Ammon's horn (tissue), 1 donor: ENCODE results near the gene LAT.

Source experiments
- DNase-seq: peaks from one replicate; pipeline ENCODE4 v3.0.0-alpha.2; 2016; ENCODE audit warnings: low spot score

Gene LAT

GRCh38 chr16:29009050-29009837 lies 24.4 kb downstream of the LAT start:
- no peak for DNase-seq

- no peak for DNase-seq
Observed at GRCh38 chr16:29009838-29010166, 24.9 kb downstream of the LAT start.

- DNase-seq, result no peak
Observed at GRCh38 chr16:29011112-29011511, 26.3 kb downstream of the LAT start.

GRCh38 chr16:29011851-29012250 lies 27.0 kb downstream of the LAT start:
- DNase-seq, result no peak

GRCh38 chr16:29012913-29013553 lies 28.2 kb downstream of the LAT start:
- no peak for DNase-seq

GRCh38 chr16:29014561-29015069 lies 29.8 kb downstream of the LAT start:
- DNase-seq, result no peak

- no peak for DNase-seq
Observed at GRCh38 chr16:29022196-29022595, 37.3 kb downstream of the LAT start.

- DNase-seq, result no peak
Observed at GRCh38 chr16:29023279-29024277, 38.7 kb downstream of the LAT start.

GRCh38 chr16:29024278-29024677 lies 39.4 kb downstream of the LAT start:
- no peak for DNase-seq

GRCh38 chr16:29025218-29025617 lies 40.4 kb downstream of the LAT start:
- DNase-seq, result no peak

- DNase-seq, result no peak
Observed at GRCh38 chr16:29025735-29026134, 40.9 kb downstream of the LAT start.

- no peak for DNase-seq
Observed at GRCh38 chr16:29028457-29029167, 43.8 kb downstream of the LAT start.

- DNase-seq, result peak; percentile 64
Observed at GRCh38 chr16:29029168-29029994, 44.5 kb downstream of the LAT start.

- DNase-seq, result no peak
Observed at GRCh38 chr16:29030086-29030840, 45.4 kb downstream of the LAT start.
